Stimulated activated CD8-positive, alpha-beta memory T cell treated with anti-CD3 and anti-CD28 coated beads, Interleukin-15, amount 100 ng/mL, for 1 hour (primary cell): ENCODE data around the gene PPP2R1B.
"Not testable (repeated sequence)": the region's sequence is repeated elsewhere in the genome, so short reads cannot be mapped to it uniquely, and the experiment has no call there.

Source experiments
- DNase-seq: peaks from one replicate; pipeline ENCODE4 v3.0.0-alpha.2; 2020; ENCODE audit warnings: low read depth

The PPP2R1B gene

GRCh38 chr11:111765984-111766833, at the start of gene PPP2R1B:
Gene PPP2R1B (minus strand): TSS chr11:111766389. CDS start chr11:111766361, 28 bp downstream.
- DNase-seq: peak; percentile 44

- no peak for DNase-seq
These were observed 49.3 kb upstream of the PPP2R1B start for GRCh38 chr11:111815489-111815888.

GRCh38 chr11:111814557-111815320, 48.5 kb upstream of the PPP2R1B start:
- DNase-seq: no peak

- DNase-seq: no peak
These were observed 47.9 kb upstream of the PPP2R1B start for GRCh38 chr11:111814106-111814505.

GRCh38 chr11:111812211-111812610, 46.0 kb upstream of the PPP2R1B start:
- DNase-seq: no peak

- DNase-seq: no peak
These were observed 45.3 kb upstream of the PPP2R1B start for GRCh38 chr11:111811445-111811844.

- DNase-seq: no peak
These were observed 42.6 kb upstream of the PPP2R1B start for GRCh38 chr11:111808834-111809233.

GRCh38 chr11:111808063-111808588, 41.9 kb upstream of the PPP2R1B start:
- no peak for DNase-seq

GRCh38 chr11:111807076-111807475, 40.9 kb upstream of the PPP2R1B start:
- no peak for DNase-seq

GRCh38 chr11:111801135-111801534, 34.9 kb upstream of the PPP2R1B start:
- DNase-seq: no peak

- DNase-seq: no peak
These were observed 32.1 kb upstream of the PPP2R1B start for GRCh38 chr11:111798279-111798678.

- DNase-seq: no peak
These were observed 31.0 kb upstream of the PPP2R1B start for GRCh38 chr11:111797145-111797581.

GRCh38 chr11:111796696-111797095, 30.5 kb upstream of the PPP2R1B start:
- no peak for DNase-seq

- DNase-seq: no peak
These were observed 29.3 kb upstream of the PPP2R1B start for GRCh38 chr11:111795334-111795985.

- DNase-seq: no peak
These were observed 27.7 kb upstream of the PPP2R1B start for GRCh38 chr11:111793863-111794262.

- no peak for DNase-seq
These were observed 26.8 kb upstream of the PPP2R1B start for GRCh38 chr11:111792955-111793500.

GRCh38 chr11:111792314-111792713, 26.1 kb upstream of the PPP2R1B start:
- no peak for DNase-seq

- DNase-seq: no peak
These were observed 22.3 kb upstream of the PPP2R1B start for GRCh38 chr11:111788464-111788863.

- no peak for DNase-seq
These were observed 21.9 kb upstream of the PPP2R1B start for GRCh38 chr11:111788051-111788450.

- DNase-seq: no peak
These were observed 19.8 kb upstream of the PPP2R1B start for GRCh38 chr11:111785886-111786412.

GRCh38 chr11:111785076-111785475, 18.9 kb upstream of the PPP2R1B start:
- DNase-seq: no peak

- not testable (repeated sequence) for DNase-seq
These were observed 18.1 kb upstream of the PPP2R1B start for GRCh38 chr11:111784311-111784710.
